Measurements from ENCODE around the gene MAP4K4. TPM values are rescaled to one million over a fixed set of nuclear protein-coding genes. Genes with fewer than 3 reads are reported as not detected.
"Not testable (repeated sequence)": the region's sequence is repeated elsewhere in the genome, so short reads cannot be mapped to it uniquely, and the experiment has no call there.

MAP4K4 gene
- total and polyA plus RNA-seq, 4 donors, result 106 to 363 (median 200) TPM

GRCh38 chr2:101771227-101771902 is 73.9 kb downstream of the MAP4K4 start:
- H3K36me3 ChIP-seq (ENCODE audit: control insufficient read depth, insufficient read depth, low read length), result no peaks in the 10 kb centered on the region
- H3K4me3 ChIP-seq (ENCODE audit: low read depth, low read length), result no peak overlapping the region
- H3K27me3 ChIP-seq (ENCODE audit: control insufficient read depth, insufficient read depth, low read length), result no peaks in the 10 kb centered on the region
- peak overlapping the region; percentile 29 for H3K27ac ChIP-seq (ENCODE audit: low read depth, low read length)
- H3K4me1 ChIP-seq (ENCODE audit: control insufficient read depth, insufficient read depth, low read length), result peaks cover 31% of the 10 kb centered on the region
- no peak for DNase-seq (ENCODE audit: low read depth in 4 of 6, low spot score in 6 of 6)
- 47% methylated on average over 4 of the region's 5 CpGs for WGBS (ENCODE audit: insufficient coverage)
- no peaks in the 10 kb centered on the region for H3K9me3 ChIP-seq (ENCODE audit: control insufficient read depth, insufficient read depth, low read length)

- Histone ChIP-seq H3K9me3 (ENCODE audit: control insufficient read depth, insufficient read depth, low read length) (no peaks in the 10 kb centered on the region), H3K27ac (ENCODE audit: low read depth, low read length) (no peak overlapping the region), H3K36me3 (ENCODE audit: control insufficient read depth, insufficient read depth, low read length) (no peaks in the 10 kb centered on the region), H3K27me3 (ENCODE audit: control insufficient read depth, insufficient read depth, low read length) (no peaks in the 10 kb centered on the region), H3K4me3 (ENCODE audit: low read depth, low read length) (no peak overlapping the region), H3K4me1 (ENCODE audit: control insufficient read depth, insufficient read depth, low read length) (peaks cover 31% of the 10 kb centered on the region)
- WGBS (ENCODE audit: insufficient coverage), result 61% methylated on average over 2 of the region's 2 CpGs
- no peak for DNase-seq (ENCODE audit: low read depth in 4 of 6, low spot score in 6 of 6)
Measured at GRCh38 chr2:101771910-101772321, 74.4 kb downstream of the MAP4K4 start.

GRCh38 chr2:101773137-101773536 is 75.6 kb downstream of the MAP4K4 start:
- no CpG with 5 or more reads among the region's 5 CpGs for WGBS (ENCODE audit: insufficient coverage)
- DNase-seq (ENCODE audit: low read depth in 4 of 6, low spot score in 6 of 6), result no peak
- H3K4me1 ChIP-seq (ENCODE audit: control insufficient read depth, insufficient read depth, low read length), result peaks cover 34% of the 10 kb centered on the region
- no peaks in the 10 kb centered on the region for H3K27me3 ChIP-seq (ENCODE audit: control insufficient read depth, insufficient read depth, low read length)
- no peaks in the 10 kb centered on the region for H3K36me3 ChIP-seq (ENCODE audit: control insufficient read depth, insufficient read depth, low read length)
- H3K4me3 ChIP-seq (ENCODE audit: low read depth, low read length), result no peak overlapping the region
- no peak overlapping the region for H3K27ac ChIP-seq (ENCODE audit: low read depth, low read length)
- H3K9me3 ChIP-seq (ENCODE audit: control insufficient read depth, insufficient read depth, low read length), result no peaks in the 10 kb centered on the region

- not testable (repeated sequence) for DNase-seq (ENCODE audit: low read depth in 4 of 6, low spot score in 6 of 6); H3K27ac ChIP-seq (ENCODE audit: low read depth, low read length); H3K4me3 ChIP-seq (ENCODE audit: low read depth, low read length); H3K27me3 ChIP-seq (ENCODE audit: control insufficient read depth, insufficient read depth, low read length); H3K9me3 ChIP-seq (ENCODE audit: control insufficient read depth, insufficient read depth, low read length); H3K36me3 ChIP-seq (ENCODE audit: control insufficient read depth, insufficient read depth, low read length)
- WGBS (ENCODE audit: insufficient coverage), result no CpG with 5 or more reads among the region's 3 CpGs
- H3K4me1 ChIP-seq (ENCODE audit: control insufficient read depth, insufficient read depth, low read length), result peaks cover 39% of the 10 kb centered on the region
Measured at GRCh38 chr2:101773961-101774360, 76.5 kb downstream of the MAP4K4 start.

- no peak for DNase-seq (ENCODE audit: low read depth in 4 of 6, low spot score in 6 of 6)
- Histone ChIP-seq H3K9me3 (ENCODE audit: control insufficient read depth, insufficient read depth, low read length) (no peaks in the 10 kb centered on the region), H3K4me3 (ENCODE audit: low read depth, low read length) (no peak overlapping the region), H3K27ac (ENCODE audit: low read depth, low read length) (no peak overlapping the region), H3K36me3 (ENCODE audit: control insufficient read depth, insufficient read depth, low read length) (no peaks in the 10 kb centered on the region), H3K4me1 (ENCODE audit: control insufficient read depth, insufficient read depth, low read length) (peaks cover 34% of the 10 kb centered on the region), H3K27me3 (ENCODE audit: control insufficient read depth, insufficient read depth, low read length) (no peaks in the 10 kb centered on the region)
- WGBS (ENCODE audit: insufficient coverage), result 80% methylated on average over 1 of the region's 2 CpGs
Measured at GRCh38 chr2:101775092-101775491, 77.6 kb downstream of the MAP4K4 start.

- Histone ChIP-seq H3K9me3 (ENCODE audit: control insufficient read depth, insufficient read depth, low read length) (no peaks in the 10 kb centered on the region), H3K27ac (ENCODE audit: low read depth, low read length) (no peak overlapping the region), H3K4me3 (ENCODE audit: low read depth, low read length) (no peak overlapping the region), H3K27me3 (ENCODE audit: control insufficient read depth, insufficient read depth, low read length) (no peaks in the 10 kb centered on the region), H3K36me3 (ENCODE audit: control insufficient read depth, insufficient read depth, low read length) (no peaks in the 10 kb centered on the region), H3K4me1 (ENCODE audit: control insufficient read depth, insufficient read depth, low read length) (peaks cover 34% of the 10 kb centered on the region)
- WGBS (ENCODE audit: insufficient coverage), result 93% methylated on average over 4 of the region's 8 CpGs
- DNase-seq (ENCODE audit: low read depth in 4 of 6, low spot score in 6 of 6), result no peak
Measured at GRCh38 chr2:101775636-101776035, 78.1 kb downstream of the MAP4K4 start.

- H3K4me3 ChIP-seq (ENCODE audit: low read depth, low read length), result no peak overlapping the region
- 31% methylated on average over 7 of the region's 10 CpGs for WGBS (ENCODE audit: insufficient coverage)
Measured at GRCh38 chr2:101776172-101777043, 78.9 kb downstream of the MAP4K4 start.

GRCh38 chr2:101777337-101777736 is 79.8 kb downstream of the MAP4K4 start:
- Histone ChIP-seq H3K4me3 (ENCODE audit: low read depth, low read length) (no peak overlapping the region), H3K27ac (ENCODE audit: low read depth, low read length) (no peak overlapping the region), H3K27me3 (ENCODE audit: control insufficient read depth, insufficient read depth, low read length) (no peaks in the 10 kb centered on the region), H3K9me3 (ENCODE audit: control insufficient read depth, insufficient read depth, low read length) (no peaks in the 10 kb centered on the region), H3K4me1 (ENCODE audit: control insufficient read depth, insufficient read depth, low read length) (peaks cover 34% of the 10 kb centered on the region), H3K36me3 (ENCODE audit: control insufficient read depth, insufficient read depth, low read length) (no peaks in the 10 kb centered on the region)
- WGBS (ENCODE audit: insufficient coverage), result 54% methylated on average over 6 of the region's 11 CpGs
- DNase-seq (ENCODE audit: low read depth in 4 of 6, low spot score in 6 of 6), result no peak

More at GRCh38 chr2:101776172-101777043, 78.9 kb downstream of the MAP4K4 start:
- Histone ChIP-seq H3K9me3 (ENCODE audit: control insufficient read depth, insufficient read depth, low read length) (no peaks in the 10 kb centered on the region), H3K27me3 (ENCODE audit: control insufficient read depth, insufficient read depth, low read length) (no peaks in the 10 kb centered on the region), H3K27ac (ENCODE audit: low read depth, low read length) (peak overlapping the region; percentile 8), H3K4me1 (ENCODE audit: control insufficient read depth, insufficient read depth, low read length) (peaks cover 38% of the 10 kb centered on the region), H3K36me3 (ENCODE audit: control insufficient read depth, insufficient read depth, low read length) (no peaks in the 10 kb centered on the region)
- DNase-seq (ENCODE audit: low read depth in 4 of 6, low spot score in 6 of 6), result peak in 1 of 6 donors; percentile 86

- Histone ChIP-seq H3K9me3 (ENCODE audit: control insufficient read depth, insufficient read depth, low read length) (no peaks in the 10 kb centered on the region), H3K27ac (ENCODE audit: low read depth, low read length) (no peak overlapping the region), H3K27me3 (ENCODE audit: control insufficient read depth, insufficient read depth, low read length) (no peaks in the 10 kb centered on the region), H3K4me3 (ENCODE audit: low read depth, low read length) (no peak overlapping the region), H3K36me3 (ENCODE audit: control insufficient read depth, insufficient read depth, low read length) (no peaks in the 10 kb centered on the region), H3K4me1 (ENCODE audit: control insufficient read depth, insufficient read depth, low read length) (peaks cover 29% of the 10 kb centered on the region)
- 90% methylated on average over 6 of the region's 6 CpGs for WGBS (ENCODE audit: insufficient coverage)
- DNase-seq (ENCODE audit: low read depth in 4 of 6, low spot score in 6 of 6), result no peak
Measured at GRCh38 chr2:101778102-101778501, 80.6 kb downstream of the MAP4K4 start.

All from spinal cord (tissue), 10 donors.